Tibial nerve (tissue), 4 donors: ENCODE data around the gene MKS1. TPM values are rescaled to one million over a fixed set of nuclear protein-coding genes. Genes with fewer than 3 reads are reported as not detected.

Source experiments
- DNase-seq, 2 donors: peaks; one replicate each; pipeline ENCODE4 v3.0.0-alpha.2; 2019; ENCODE audit warnings: low spot score in 2 of 2
- H3K27ac ChIP-seq, 4 donors: fragments of 200-600 bp; sonication (generic) in 3 of 4; one replicate each; pipeline ENCODE4 v1.5.1; 2017 to 2019; ENCODE audit warnings: mild to moderate bottlenecking in 1 of 4
- H3K27me3 ChIP-seq, 2 donors: fragments of 200-600 bp; sonication (generic) in 1 of 2; one replicate each; pipeline versions ENCODE4 v1.5.1 to v1.6.0; 2017 to 2019
- H3K36me3 ChIP-seq, 3 donors: fragments of 200-600 bp; sonication (generic); one replicate each; pipeline ENCODE4 v1.5.1; 2018 to 2019
- H3K4me1 ChIP-seq, 4 donors: fragments of 200-600 bp; sonication (generic) in 3 of 4; one replicate each; pipeline ENCODE4 v1.5.1; 2017 to 2019
- H3K4me3 ChIP-seq, 4 donors: fragments of 200-600 bp; sonication (generic) in 3 of 4; one replicate each; pipeline ENCODE4 v1.5.1; 2017 to 2019; ENCODE audit warnings: mild to moderate bottlenecking in 1 of 4, moderate library complexity in 1 of 4
- H3K9me3 ChIP-seq, 4 donors: fragments of 200-600 bp; sonication (generic) in 3 of 4; one replicate each; pipeline ENCODE4 v1.5.1; 2017 to 2019
- EP300 ChIP-seq, 2 donors: sonication (generic); formaldehyde crosslinking; IDR thresholded peaks; one replicate each; pipeline ENCODE4 v1.6.1; 2017; ENCODE audit warnings: antibody characterized with exemption in 2 of 2, mild to moderate bottlenecking in 1 of 2
- POLR2A ChIP-seq, 2 donors: fragments of 450-650 bp; IDR thresholded peaks; one replicate each; pipeline ENCODE4 v1.6.1; 2017; ENCODE audit warnings: antibody characterized with exemption in 2 of 2, mild to moderate bottlenecking in 2 of 2, moderate library complexity in 2 of 2
- whole genome bisulfite sequencing, 2 donors: methylation state at CpG; one replicate each; pipeline ENCODE4 v1.1.5; 2018; 5-methylcytosine and 5-hydroxymethylcytosine counted together
- total RNA-seq, 4 donors: library from RNA; depleted of rRNA; stranded (reverse); fragments of >200 nt; gene quantifications; one replicate each; pipeline ENCODE4 v1.1.0, GENCODE V29; 2016
- TF ChIP-seq, protein P1 (sequence below), 5 experiments: fragments of 200-600 bp in 3 of 5; fragments of 450-650 bp in 2 of 5; sonication (generic) in 3 of 5; IDR thresholded peaks; one replicate each; pipeline ENCODE4 v1.5.1; 2016 to 2019; ENCODE audit warnings: antibody characterized with exemption in 5 of 5, mild to moderate bottlenecking in 3 of 5, moderate library complexity in 2 of 5

The MKS1 gene
- 10 to 100 TPM; 15.7 to 25.1 (median 18.5) TPM for total RNA-seq

DNA sequence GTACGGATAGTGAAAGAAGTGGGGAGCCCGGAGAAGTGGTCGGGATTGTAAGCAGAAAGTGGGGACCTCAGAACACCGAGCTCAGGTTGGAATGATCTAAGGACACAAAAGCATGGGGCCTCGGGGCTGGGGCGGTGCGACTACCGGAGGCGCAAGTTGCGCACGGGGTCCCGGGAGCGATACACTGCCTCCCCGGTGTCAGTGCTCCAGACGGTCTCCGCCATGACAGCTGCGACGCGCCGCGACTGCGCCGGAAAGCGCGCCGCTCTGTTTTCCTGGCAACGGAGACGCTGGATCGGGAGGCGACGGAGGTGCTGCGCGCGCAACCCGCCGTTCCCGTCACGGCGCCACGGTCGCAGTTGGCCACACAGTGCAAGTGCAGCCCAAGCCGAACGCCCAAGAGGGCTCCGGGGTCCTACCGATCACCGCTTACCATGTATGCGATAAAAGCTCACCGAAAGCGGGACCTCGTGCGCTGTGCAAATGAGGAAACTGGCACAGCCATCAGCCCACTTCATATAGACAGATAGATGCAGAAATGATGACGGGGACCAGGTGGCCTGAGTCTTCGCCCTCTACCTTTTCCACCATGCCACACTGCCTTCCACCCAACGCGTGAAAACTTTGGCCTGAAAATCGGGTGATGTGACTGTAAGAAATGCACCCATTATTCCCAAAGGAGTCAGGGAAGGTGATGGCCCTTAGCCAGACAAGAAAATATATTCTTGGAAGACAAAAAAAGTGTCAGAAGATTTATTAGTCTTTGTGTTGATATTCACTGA is at the start of gene MKS1:
MKS1 (minus strand) TSS at position 249 of the 782 bp plus-strand sequence; CDS start at position 224, 25 bp downstream.
- Histone ChIP-seq H3K27ac (peak within 1 kb of the TSS; percentile 28 to 88 (median 85)), H3K36me3 (peaks cover 0 to 29% (median 0%) of the 10 kb centered on the region in 3 donors), H3K4me1 (peaks cover 0 to 9% (median 3%) of the 10 kb centered on the region in 4 donors), H3K9me3 (no peaks in the 10 kb centered on the region), H3K27me3 (no peaks in the 10 kb centered on the region), H3K4me3 (peak within 1 kb of the TSS; percentile 53 to 93 (median 78))
- TF ChIP-seq EP300 (IDR thresholded peaks at IDR 0.05): peak in 1 of 2 donors; percentile 84
- peak; percentile 37 to 38 for TF ChIP-seq POLR2A (IDR thresholded peaks at IDR 0.05)
- TF ChIP-seq, protein P1, sequence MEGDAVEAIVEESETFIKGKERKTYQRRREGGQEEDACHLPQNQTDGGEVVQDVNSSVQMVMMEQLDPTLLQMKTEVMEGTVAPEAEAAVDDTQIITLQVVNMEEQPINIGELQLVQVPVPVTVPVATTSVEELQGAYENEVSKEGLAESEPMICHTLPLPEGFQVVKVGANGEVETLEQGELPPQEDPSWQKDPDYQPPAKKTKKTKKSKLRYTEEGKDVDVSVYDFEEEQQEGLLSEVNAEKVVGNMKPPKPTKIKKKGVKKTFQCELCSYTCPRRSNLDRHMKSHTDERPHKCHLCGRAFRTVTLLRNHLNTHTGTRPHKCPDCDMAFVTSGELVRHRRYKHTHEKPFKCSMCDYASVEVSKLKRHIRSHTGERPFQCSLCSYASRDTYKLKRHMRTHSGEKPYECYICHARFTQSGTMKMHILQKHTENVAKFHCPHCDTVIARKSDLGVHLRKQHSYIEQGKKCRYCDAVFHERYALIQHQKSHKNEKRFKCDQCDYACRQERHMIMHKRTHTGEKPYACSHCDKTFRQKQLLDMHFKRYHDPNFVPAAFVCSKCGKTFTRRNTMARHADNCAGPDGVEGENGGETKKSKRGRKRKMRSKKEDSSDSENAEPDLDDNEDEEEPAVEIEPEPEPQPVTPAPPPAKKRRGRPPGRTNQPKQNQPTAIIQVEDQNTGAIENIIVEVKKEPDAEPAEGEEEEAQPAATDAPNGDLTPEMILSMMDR (IDR thresholded peaks at IDR 0.05): peak; percentile 66 to 87 (median 71)
- 4 to 5% methylated on average over 33 to 47 of the region's 56 CpGs for whole genome bisulfite sequencing, 2 donors
- DNase-seq: peak; percentile 82 to 84

DNA sequence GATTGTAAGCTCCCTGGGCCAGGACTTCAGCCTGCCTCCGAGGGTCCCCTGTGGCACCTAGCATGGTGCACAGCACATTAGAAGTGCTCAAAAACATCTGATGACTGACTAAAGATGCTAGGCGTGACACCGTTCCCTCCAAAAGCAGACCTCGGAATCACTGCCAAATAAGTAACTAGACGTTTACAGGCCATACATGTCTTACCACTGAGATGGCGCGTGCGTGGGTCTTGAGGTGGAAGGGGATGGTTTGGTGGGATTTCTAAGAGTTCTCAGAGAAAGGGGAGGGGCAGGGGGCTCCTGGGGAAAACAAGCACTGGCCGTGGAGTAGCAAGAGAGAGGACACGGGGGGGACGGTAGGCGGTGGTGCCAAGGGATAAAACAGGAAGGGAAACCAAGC is 49.3 kb upstream of the MKS1 start:
- no peak overlapping the region for H3K27ac ChIP-seq
- peaks cover 0 to 16% of the 10 kb centered on the region in 2 donors for H3K27me3 ChIP-seq
- no peak overlapping the region for H3K4me3 ChIP-seq
- H3K9me3 ChIP-seq: no peaks in the 10 kb centered on the region
- no peak for DNase-seq
- H3K4me1 ChIP-seq: no peaks in the 10 kb centered on the region
- no peaks in the 10 kb centered on the region for H3K36me3 ChIP-seq
- WGBS, 2 donors: 76 to 85% methylated on average over 12 of the region's 12 CpGs
- TF ChIP-seq EP300 (IDR thresholded peaks at IDR 0.05) (no peak), POLR2A (IDR thresholded peaks at IDR 0.05) (no peak)
- TF ChIP-seq, protein P1 (IDR thresholded peaks at IDR 0.05): no peak

DNA sequence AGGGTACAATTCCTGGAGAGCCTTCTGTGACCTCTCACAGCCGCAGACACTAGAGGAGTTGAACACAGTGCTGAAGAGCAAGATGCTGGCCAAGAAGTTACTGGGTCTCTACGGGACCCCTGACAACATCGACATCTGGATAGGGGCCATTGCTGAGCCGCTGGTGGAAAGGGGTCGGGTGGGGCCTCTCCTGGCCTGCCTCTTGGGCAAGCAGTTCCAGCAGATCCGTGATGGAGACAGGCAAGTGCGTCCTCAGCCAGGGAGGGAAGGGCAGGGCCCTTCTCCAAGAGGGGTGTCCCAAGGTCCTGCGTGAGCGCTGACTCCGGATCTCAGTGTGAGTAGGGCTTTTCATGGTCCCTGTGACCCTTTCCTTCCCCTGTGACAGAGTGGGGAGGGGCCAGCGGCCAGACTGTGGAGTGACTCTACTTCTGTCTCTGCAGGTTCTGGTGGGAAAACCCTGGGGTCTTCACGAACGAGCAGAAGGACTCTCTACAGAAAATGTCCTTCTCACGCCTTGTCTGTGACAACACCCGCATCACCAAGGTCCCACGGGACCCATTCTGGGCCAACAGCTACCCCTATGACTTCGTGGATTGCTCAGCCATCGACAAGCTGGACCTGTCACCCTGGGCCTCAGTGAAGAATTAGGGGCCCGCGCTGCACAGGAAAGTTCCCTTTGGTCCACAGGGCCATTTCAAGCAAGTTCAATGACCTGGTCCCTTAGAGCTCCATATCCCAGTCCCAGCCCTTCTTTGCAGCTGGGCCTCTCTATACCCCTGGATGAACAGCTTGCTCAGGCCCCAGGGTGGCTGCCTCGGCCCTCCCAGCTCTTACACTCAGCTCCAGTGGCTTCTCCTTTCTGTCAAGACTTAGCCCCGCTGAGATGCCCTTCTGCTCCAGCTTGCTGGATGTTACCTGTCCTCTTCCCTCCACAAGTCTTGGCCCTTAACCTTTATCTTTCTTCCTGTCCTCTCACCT is 48.6 kb upstream of the MKS1 start:
- WGBS, 2 donors: 70 to 75% methylated on average over 20 to 22 of the region's 22 CpGs
- no peak for DNase-seq
- no peaks in the 10 kb centered on the region for H3K4me1 ChIP-seq
- TF ChIP-seq POLR2A (IDR thresholded peaks at IDR 0.05) (no peak), EP300 (IDR thresholded peaks at IDR 0.05) (no peak)
- TF ChIP-seq, protein P1 (IDR thresholded peaks at IDR 0.05): no peak
- H3K9me3 ChIP-seq: no peaks in the 10 kb centered on the region
- no peaks in the 10 kb centered on the region for H3K36me3 ChIP-seq
- H3K27me3 ChIP-seq: peaks cover 0 to 19% of the 10 kb centered on the region in 2 donors
- no peak overlapping the region for H3K27ac ChIP-seq
- H3K4me3 ChIP-seq: no peak overlapping the region

DNA sequence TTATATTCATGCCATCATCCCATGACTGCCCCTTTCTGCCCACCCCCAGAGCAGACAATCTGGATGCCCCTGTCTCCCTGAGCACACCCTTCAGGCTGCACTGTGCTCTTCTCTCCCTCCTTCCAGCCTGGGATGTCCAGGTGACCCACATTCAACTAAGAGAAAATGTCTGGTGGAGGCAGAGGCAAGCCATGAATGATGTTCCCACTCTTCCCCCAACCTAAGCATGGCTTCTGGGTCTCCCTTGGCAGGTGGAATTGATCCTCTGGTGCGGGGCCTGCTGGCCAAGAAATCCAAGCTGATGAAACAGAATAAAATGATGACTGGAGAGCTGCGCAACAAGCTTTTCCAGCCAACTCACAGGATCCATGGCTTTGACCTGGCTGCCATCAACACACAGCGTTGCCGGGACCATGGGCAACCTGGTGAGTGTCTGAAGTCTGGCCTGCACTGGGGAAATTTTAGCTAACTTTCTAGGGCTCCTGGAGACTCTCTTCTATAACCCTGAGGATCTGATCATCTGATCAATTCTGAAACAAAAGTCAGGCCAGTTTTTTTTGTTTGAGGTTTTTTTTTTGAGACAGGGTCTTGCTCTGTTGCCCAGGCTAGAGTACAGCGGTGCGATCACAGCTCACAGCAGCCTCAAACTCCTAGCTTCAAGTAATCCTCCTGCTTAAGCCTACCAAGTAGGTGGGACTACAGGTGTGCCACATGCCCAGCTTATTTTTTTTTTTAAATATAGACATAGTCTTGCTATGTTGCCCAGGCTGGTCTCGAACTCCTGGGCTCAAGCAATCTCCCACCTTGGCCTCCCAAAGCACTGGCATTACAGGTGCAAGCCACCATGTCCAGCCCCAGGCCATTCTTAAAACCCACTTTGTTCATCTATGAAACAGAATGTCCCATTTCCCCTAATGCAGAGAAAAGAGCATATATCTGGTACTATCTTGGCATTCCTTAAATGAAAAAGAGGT is 47.1 kb upstream of the MKS1 start:
- TF ChIP-seq, protein P1 (IDR thresholded peaks at IDR 0.05): no peak
- TF ChIP-seq POLR2A (IDR thresholded peaks at IDR 0.05): no peak
- Histone ChIP-seq H3K4me3 (no peak overlapping the region), H3K36me3 (no peaks in the 10 kb centered on the region), H3K27me3 (peaks cover 0 to 33% of the 10 kb centered on the region in 2 donors), H3K9me3 (no peaks in the 10 kb centered on the region), H3K27ac (no peak overlapping the region), H3K4me1 (no peaks in the 10 kb centered on the region)
- WGBS, 2 donors: 90 to 94% methylated on average over 7 of the region's 7 CpGs
- no peak for DNase-seq
